SK-N-SH (cell line): Measurements from ENCODE around the gene LRRC1.

ENCODE experiments used
- CTCF ChIP-seq: fragments of 200-600 bp; sonication (generic); IDR thresholded peaks from 2 replicates; pipeline ENCODE4 v1.6.1; 2017; ENCODE audit warnings: antibody characterized with exemption, mild to moderate bottlenecking, moderate library complexity
- FOXM1 ChIP-seq: IDR thresholded peaks from 2 replicates; pipeline ENCODE4 v1.4.0; 2012; ENCODE audit warnings: low read depth, mild to moderate bottlenecking
- RAD21 ChIP-seq: IDR thresholded peaks from 2 replicates; pipeline ENCODE4 v1.6.1; 2012; ENCODE audit warnings: mild to moderate bottlenecking, low read length
- TEAD4 ChIP-seq: IDR thresholded peaks from 2 replicates; pipeline ENCODE4 v1.4.0; 2012; ENCODE audit warnings: mild to moderate bottlenecking, borderline replicate concordance; ENCODE audit not compliant: insufficient read depth

GRCh38 chr6:53837865-53838769 is 43.3 kb downstream of the LRRC1 start:
- TF ChIP-seq RAD21 (no peak), CTCF (no peak), FOXM1 (no peak), TEAD4 (no peak)
